ENCODE results near the gene IQSEC2. TPM values are rescaled to one million over a fixed set of nuclear protein-coding genes. Genes with fewer than 3 reads are reported as not detected.

The IQSEC2 gene
- total RNA-seq, 1 donor: 13.8 TPM

DNA sequence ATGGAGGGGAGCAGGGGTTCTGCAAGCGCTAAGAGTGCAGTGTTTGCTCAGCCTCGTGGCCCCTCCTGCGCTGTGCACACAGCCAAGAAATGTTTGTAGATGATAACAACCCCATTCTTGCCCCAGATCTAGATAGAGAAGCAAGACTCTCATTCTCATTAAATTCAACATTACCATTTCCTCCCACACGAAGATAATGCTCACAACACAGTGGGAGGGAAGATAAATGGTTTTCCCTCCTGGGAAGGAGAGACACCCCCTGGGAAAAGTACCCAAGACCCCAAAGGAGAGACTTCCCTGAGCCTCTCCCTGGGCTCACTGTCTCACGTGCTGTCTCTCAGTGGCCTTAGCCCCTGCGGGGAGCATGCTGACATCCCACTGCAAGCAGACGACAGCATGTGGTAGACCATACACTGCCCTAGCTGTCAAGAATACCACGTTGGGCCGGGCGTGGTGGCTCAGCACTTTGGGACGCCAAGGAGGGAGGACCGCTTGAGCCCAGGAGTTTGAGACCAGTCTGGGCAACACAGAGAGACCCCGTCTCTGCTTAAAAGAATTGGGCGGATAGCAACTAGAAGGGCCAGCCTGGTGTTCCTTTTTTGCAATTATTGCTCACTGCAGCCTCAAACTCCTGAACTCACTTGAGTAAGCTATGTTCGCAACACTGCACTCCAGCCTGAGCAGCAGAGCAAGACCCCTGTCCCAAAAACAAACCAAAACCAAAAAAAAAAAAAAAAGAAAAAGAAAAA, 34.9 kb upstream of the IQSEC2 start:
- no peak for TF ChIP-seq CTCF (IDR thresholded peaks at IDR 0.05; ENCODE audit: insufficient read depth, low read depth, low read length)
- no peak overlapping the region for H3K4me3 ChIP-seq (ENCODE audit: low read depth, low read length)
- no peak for DNase-seq (ENCODE audit: low read depth)

- no peak for DNase-seq (ENCODE audit: low read depth)
- no peak overlapping the region for H3K4me3 ChIP-seq (ENCODE audit: low read depth, low read length)
- TF ChIP-seq CTCF (IDR thresholded peaks at IDR 0.05; ENCODE audit: insufficient read depth, low read depth, low read length): no peak
These were observed 32.3 kb upstream of the IQSEC2 start for GRCh38 chrX:53313728-53314105.

- H3K4me3 ChIP-seq (ENCODE audit: low read depth, low read length): no peak overlapping the region
- peak; percentile 57 for DNase-seq (ENCODE audit: low read depth)
- TF ChIP-seq CTCF (IDR thresholded peaks at IDR 0.05; ENCODE audit: insufficient read depth, low read depth, low read length): peak; percentile 70
These were observed 31.8 kb upstream of the IQSEC2 start for GRCh38 chrX:53312946-53313727.

DNA sequence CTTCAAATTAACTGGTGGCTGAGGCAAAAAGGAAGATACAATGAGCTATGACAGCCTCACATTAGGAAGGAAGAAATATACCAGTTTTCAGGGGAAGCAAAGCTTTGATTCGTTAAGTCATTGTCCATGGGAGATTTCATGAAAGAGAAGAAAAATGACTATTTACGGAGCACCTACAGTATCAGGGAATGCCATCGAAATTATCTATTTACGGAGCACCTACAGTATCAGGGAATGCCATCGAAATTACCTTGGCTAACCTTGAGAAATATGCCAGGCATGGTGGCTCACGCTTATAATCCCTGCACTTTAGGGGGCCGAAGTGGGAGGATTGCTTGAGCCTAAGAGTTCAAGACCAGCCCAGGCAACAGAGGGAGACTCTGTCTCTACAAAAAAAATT, 28.5 kb upstream of the IQSEC2 start:
- no peak for DNase-seq (ENCODE audit: low read depth)

DNA sequence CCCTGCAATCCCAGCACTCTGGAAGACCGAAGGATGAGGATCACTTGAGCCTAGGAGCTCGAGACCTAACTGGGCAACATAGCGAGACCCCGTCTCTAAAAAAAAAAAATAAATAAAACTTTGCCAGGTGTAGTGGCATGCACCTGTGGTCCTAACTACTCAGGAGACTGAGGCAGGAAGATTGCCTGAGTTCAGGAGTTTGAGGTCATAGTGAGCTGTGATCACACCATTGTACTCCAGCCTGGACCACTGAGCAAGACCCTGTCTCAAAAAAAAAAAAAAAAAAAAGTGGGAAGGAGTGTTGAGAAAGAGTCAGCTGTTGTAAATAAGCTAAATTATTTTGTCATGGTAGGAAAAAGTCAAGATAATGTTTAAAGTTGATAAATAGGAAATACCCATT, 27.5 kb upstream of the IQSEC2 start:
- DNase-seq (ENCODE audit: low read depth): no peak
- H3K4me3 ChIP-seq (ENCODE audit: low read depth, low read length): no peak overlapping the region
- TF ChIP-seq CTCF (IDR thresholded peaks at IDR 0.05; ENCODE audit: insufficient read depth, low read depth, low read length): no peak

More for the DNA sequence above, 28.5 kb upstream of the IQSEC2 start:
- TF ChIP-seq CTCF (IDR thresholded peaks at IDR 0.05; ENCODE audit: insufficient read depth, low read depth, low read length): no peak
- no peak overlapping the region for H3K4me3 ChIP-seq (ENCODE audit: low read depth, low read length)

DNA sequence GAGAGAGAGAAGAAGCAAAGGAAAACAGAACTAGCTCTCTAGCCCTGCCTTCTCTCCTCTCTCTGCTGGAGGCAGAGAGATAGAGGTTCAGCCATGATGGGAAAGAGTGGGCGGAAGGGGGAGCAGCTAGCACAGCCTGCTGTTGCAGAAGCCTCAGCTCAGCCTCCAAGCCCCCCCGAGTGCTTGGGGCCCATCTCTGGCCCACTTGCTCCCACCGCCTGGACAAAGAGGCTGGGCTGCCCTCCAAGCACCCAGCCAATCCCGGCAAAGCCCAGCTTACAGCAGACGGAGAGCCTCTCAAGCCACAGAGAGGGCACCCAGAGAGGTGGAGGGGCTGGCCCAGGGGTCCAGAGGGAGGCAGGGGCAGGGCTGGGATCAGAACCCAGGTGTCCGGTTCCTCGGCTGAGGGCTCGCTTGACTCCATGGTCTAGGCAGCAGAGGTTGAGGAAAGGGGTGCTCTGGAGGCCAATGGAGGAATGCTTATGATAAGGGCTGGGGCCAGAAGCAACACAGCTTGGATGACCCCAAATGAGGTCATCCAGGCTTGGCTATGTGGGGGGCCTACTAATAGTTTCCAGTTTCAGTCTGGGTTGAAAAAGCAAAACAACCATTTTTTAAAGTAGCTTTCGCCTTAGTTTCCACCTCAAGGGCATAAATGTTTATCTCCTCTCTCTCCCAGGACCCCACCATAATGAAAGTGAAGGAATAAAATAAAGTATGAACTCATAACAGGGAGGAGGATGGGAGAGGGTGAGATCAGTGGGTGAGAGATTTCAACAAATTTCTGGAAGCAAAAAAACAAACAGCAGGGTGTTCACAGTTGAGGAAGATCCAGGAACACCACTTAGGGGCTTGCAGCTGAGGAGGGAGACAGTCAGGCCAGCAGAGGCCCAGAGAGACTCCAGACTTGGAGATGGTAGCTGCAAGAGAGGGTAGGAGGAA, 24.9 kb upstream of the IQSEC2 start:
- no peak for TF ChIP-seq CTCF (IDR thresholded peaks at IDR 0.05; ENCODE audit: insufficient read depth, low read depth, low read length)
- H3K4me3 ChIP-seq (ENCODE audit: low read depth, low read length): no peak overlapping the region
- DNase-seq (ENCODE audit: low read depth): no peak

Data from fibroblast of villous mesenchyme (primary cell).